DOHH2 (cell line): ENCODE results near the gene TTC23.

Experiments used
- EZH2phosphoT487 ChIP-seq: fragments of 200-600 bp; sonication (generic); IDR thresholded peaks from 2 replicates; pipeline ENCODE4 v1.6.1; 2017; ENCODE audit warnings: borderline replicate concordance, mild to moderate bottlenecking, antibody characterized with exemption, low read length, moderate library complexity, mixed read lengths
- TF ChIP-seq, protein P1 (sequence below): fragments of 200-600 bp; sonication (generic); IDR thresholded peaks from one replicate; pipeline ENCODE4 v1.5.1; 2014; ENCODE audit warnings: antibody characterized with exemption, mild to moderate bottlenecking, low read depth, low read length; ENCODE audit not compliant: poor library complexity, severe bottlenecking

- TF ChIP-seq, protein P1, sequence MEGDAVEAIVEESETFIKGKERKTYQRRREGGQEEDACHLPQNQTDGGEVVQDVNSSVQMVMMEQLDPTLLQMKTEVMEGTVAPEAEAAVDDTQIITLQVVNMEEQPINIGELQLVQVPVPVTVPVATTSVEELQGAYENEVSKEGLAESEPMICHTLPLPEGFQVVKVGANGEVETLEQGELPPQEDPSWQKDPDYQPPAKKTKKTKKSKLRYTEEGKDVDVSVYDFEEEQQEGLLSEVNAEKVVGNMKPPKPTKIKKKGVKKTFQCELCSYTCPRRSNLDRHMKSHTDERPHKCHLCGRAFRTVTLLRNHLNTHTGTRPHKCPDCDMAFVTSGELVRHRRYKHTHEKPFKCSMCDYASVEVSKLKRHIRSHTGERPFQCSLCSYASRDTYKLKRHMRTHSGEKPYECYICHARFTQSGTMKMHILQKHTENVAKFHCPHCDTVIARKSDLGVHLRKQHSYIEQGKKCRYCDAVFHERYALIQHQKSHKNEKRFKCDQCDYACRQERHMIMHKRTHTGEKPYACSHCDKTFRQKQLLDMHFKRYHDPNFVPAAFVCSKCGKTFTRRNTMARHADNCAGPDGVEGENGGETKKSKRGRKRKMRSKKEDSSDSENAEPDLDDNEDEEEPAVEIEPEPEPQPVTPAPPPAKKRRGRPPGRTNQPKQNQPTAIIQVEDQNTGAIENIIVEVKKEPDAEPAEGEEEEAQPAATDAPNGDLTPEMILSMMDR: no peak
- no peak for TF ChIP-seq EZH2phosphoT487
These were observed 151.7 kb downstream of the TTC23 start for GRCh38 chr15:99097441-99098410.
